Esophagus squamous epithelium (tissue), 4 donors: Measurements from ENCODE around the gene TMEM150C.

Source experiments
- POLR2A ChIP-seq, 4 donors: fragments of 450-650 bp; IDR thresholded peaks; one replicate each; pipeline ENCODE4 v1.6.1; 2017; ENCODE audit warnings: antibody characterized with exemption in 4 of 4, mild to moderate bottlenecking in 4 of 4, moderate library complexity in 3 of 4
- TF ChIP-seq, protein P1 (sequence below), 6 experiments: fragments of 450-650 bp in 4 of 6; fragments of 200-600 bp in 2 of 6; sonication (generic) in 2 of 6; IDR thresholded peaks; one replicate each; pipeline ENCODE4 v1.5.1; 2016 to 2019; ENCODE audit warnings: antibody characterized with exemption in 6 of 6, mild to moderate bottlenecking in 4 of 6, moderate library complexity in 4 of 6

- TF ChIP-seq, protein P1, sequence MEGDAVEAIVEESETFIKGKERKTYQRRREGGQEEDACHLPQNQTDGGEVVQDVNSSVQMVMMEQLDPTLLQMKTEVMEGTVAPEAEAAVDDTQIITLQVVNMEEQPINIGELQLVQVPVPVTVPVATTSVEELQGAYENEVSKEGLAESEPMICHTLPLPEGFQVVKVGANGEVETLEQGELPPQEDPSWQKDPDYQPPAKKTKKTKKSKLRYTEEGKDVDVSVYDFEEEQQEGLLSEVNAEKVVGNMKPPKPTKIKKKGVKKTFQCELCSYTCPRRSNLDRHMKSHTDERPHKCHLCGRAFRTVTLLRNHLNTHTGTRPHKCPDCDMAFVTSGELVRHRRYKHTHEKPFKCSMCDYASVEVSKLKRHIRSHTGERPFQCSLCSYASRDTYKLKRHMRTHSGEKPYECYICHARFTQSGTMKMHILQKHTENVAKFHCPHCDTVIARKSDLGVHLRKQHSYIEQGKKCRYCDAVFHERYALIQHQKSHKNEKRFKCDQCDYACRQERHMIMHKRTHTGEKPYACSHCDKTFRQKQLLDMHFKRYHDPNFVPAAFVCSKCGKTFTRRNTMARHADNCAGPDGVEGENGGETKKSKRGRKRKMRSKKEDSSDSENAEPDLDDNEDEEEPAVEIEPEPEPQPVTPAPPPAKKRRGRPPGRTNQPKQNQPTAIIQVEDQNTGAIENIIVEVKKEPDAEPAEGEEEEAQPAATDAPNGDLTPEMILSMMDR (IDR thresholded peaks at IDR 0.05): no peak
- no peak for TF ChIP-seq POLR2A (IDR thresholded peaks at IDR 0.05)
Observed at GRCh38 chr4:82525307-82525911, 36.4 kb downstream of the TMEM150C start.
